GM19324 (cell line): ENCODE results near the gene BRD9.

ENCODE experiments used
- ATAC-seq: cut with Tn5 transposase; IDR thresholded peaks from one replicate; pipeline ENCODE4 v1.9.1; 2021; ENCODE audit warnings: mild to moderate bottlenecking, moderate library complexity; ENCODE audit not compliant: unreplicated experiment, low FRiP score

Gene BRD9

GRCh38 chr5:905139-905642 is 12.6 kb upstream of the BRD9 start:
- ATAC-seq = no peak

GRCh38 chr5:903756-904096 is 11.1 kb upstream of the BRD9 start:
- no peak for ATAC-seq

- ATAC-seq = no peak
Measured at GRCh38 chr5:902129-902916, 9.7 kb upstream of the BRD9 start.

GRCh38 chr5:900781-901180 is 8.2 kb upstream of the BRD9 start:
- no peak for ATAC-seq

- no peak for ATAC-seq
Measured at GRCh38 chr5:893711-894110, 1.1 kb upstream of the BRD9 start.

GRCh38 chr5:893137-893506 is 521 bp upstream of the BRD9 start:
- ATAC-seq = no peak

GRCh38 chr5:891837-892393 is 686 bp downstream of the BRD9 start:
- no peak for ATAC-seq

- no peak for ATAC-seq
Measured at GRCh38 chr5:891117-891836, 1.3 kb downstream of the BRD9 start.

- ATAC-seq = no peak
Measured at GRCh38 chr5:889075-889710, 3.4 kb downstream of the BRD9 start.

- ATAC-seq = no peak
Measured at GRCh38 chr5:888638-889035, 4.0 kb downstream of the BRD9 start.

GRCh38 chr5:887947-888637 is 4.5 kb downstream of the BRD9 start:
- no peak for ATAC-seq

GRCh38 chr5:886716-887325 is 5.8 kb downstream of the BRD9 start:
- ATAC-seq = no peak

- ATAC-seq = no peak
Measured at GRCh38 chr5:886036-886435, 6.6 kb downstream of the BRD9 start.

- ATAC-seq = no peak
Measured at GRCh38 chr5:885529-885928, 7.1 kb downstream of the BRD9 start.

- ATAC-seq = no peak
Measured at GRCh38 chr5:885127-885442, 7.5 kb downstream of the BRD9 start.

GRCh38 chr5:884345-885126 is 8.1 kb downstream of the BRD9 start:
- ATAC-seq = no peak

- ATAC-seq = no peak
Measured at GRCh38 chr5:883475-884181, 9.0 kb downstream of the BRD9 start.

- no peak for ATAC-seq
Measured at GRCh38 chr5:882253-883183, 10.1 kb downstream of the BRD9 start.
